GM21447 (cell line): ENCODE measurements around the gene UGT1A4.
"Not testable (repeated sequence)": the region's sequence is repeated elsewhere in the genome, so short reads cannot be mapped to it uniquely, and the experiment has no call there.

Experiments
- ATAC-seq: cut with Tn5 transposase; IDR thresholded peaks from one replicate; pipeline ENCODE4 v1.9.1; 2021; ENCODE audit not compliant: unreplicated experiment

The UGT1A4 gene

DNA sequence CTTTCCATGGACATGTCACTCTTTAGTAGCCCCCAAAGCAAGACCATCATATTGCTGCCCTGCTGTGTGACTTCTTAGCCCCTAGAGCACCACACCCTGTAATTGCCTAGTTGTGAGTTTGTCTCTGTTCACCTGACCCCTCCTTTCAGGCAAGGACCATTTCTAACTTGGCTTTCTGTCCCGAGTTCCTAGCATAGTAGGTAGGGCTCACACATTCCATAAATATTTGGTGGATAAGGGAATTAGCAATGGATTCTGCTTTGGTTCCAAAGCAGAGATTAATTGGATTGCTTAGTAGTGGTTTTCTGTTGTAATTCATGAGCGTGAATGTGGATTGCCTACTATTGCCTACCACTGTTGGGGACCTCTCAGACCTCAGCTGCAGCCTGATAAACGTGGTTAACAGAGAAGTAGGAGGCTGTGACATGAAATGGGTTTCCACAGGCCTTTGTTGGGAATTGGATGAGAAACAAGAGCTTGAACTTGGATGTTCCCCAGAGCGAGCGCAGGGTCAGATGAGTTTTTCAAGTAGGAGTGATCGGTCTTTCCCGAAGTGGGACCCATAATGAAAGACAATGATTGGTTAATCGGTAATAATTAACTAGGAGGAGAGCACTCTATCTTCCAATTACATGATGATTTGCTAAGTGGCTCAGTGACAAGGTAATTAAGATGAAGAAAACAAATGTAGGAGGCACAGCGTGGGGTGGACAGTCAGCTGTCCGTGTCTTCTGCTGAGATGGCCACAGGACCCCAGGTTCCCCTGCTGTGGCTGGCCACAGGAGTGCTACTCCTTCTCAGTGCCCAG lies 28.1 kb downstream of the UGT1A4 start:
- no peak for ATAC-seq

DNA sequence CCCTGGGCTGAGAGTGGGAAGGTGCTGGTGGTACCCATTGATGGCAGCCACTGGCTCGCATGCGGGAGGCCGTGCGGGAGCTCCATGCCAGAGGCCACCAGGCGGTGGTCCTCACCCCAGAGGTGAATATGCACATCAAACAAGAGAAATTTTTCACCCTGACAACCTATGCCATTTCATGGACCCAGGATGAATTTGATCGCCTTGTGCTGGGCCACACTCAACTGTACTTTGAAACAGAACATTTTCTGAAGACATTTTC lies 28.7 kb downstream of the UGT1A4 start:
- no peak for ATAC-seq

DNA sequence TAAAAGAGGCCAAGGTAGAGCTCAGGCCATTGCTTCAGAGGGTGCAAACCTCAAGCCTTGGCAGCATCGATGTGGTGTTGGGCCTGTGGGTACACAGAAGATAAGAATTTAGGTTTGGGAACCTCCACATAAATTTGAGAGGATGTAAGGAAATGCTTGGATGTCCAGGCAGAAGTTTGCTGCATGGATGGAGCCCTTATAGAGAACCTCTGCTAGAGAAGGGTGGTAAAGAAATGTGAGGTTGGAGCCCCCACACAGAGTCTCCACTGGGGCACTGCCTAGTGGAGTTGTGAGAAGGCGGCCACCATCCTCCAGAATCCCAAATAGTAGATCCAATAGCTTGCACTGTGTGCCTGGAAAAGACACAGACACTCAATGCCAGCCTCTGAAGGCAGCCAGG lies 32.2 kb downstream of the UGT1A4 start:
- not testable (repeated sequence) for ATAC-seq

DNA sequence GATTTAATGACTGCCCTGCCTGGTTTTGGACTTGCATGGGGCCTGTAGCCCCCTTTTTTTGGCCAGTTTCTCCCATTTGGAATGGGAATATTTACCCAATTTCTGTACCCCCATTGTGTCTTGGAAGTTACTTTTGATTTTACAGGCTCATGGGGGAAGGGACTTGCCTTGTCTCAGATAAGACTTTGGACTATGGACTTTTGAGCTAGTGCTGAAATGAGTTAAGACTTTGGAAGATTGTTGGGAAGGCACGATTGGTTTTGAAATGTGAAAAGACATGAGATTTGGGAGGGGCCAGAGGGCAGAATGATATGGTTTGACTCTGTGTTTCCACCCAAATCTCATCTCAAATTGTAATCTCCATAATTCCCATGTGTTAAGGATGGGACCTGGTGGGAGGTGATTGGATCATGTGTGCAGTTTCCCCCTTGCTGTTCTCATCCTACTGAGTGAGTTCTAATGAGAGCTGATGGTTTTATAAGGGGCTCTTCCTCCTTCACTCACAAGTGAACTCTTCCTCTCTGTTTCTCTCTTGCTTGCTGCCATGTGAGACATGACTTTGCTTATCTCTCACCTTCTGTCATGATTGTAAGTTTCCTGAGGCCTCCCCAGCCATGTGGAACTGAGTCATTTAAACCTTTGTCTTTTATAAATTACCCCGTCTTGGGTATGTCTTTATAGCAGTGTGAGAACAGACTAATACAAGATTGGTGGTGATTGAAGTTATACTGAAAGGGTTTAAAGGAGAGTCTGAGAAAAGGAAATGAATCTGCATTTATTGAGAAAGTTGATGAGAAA lies 32.9 kb downstream of the UGT1A4 start:
- not testable (repeated sequence) for ATAC-seq

DNA sequence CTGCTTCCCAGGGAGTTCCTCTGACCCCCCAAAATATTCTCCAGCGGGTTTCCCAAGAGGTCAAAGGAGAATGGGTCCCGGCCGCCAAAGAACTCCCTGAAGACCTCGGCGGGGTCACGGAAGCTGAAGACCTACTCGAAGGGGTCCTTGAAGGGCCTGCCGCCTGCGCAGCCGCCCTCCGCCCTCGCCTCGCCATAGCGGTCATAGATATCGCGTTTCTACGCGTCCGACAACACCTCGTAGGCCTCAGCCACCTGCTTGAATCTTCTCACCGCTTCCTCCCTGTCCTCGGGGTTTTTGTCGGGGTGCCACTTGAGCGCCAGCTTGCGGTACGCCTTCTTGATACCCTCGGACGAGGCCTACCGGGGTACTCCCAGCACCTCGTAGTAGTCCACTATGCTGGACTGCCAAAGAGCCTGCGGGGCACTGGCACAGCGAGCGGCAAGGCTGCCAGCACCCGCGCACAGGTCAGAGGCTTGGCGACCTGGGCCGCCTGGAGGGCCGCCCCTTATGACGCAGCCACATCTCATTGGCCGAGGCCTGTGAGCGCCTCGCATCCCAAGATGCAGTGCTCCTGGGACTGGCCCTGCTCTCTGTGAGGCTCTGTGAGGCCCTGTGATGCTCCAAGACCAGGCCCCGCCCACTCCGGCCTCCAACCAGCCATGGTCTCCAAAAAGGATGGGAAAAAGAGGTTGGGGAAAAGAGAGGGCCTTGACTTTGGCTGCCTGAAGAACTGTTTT lies 36.5 kb downstream of the UGT1A4 start:
- no peak for ATAC-seq

DNA sequence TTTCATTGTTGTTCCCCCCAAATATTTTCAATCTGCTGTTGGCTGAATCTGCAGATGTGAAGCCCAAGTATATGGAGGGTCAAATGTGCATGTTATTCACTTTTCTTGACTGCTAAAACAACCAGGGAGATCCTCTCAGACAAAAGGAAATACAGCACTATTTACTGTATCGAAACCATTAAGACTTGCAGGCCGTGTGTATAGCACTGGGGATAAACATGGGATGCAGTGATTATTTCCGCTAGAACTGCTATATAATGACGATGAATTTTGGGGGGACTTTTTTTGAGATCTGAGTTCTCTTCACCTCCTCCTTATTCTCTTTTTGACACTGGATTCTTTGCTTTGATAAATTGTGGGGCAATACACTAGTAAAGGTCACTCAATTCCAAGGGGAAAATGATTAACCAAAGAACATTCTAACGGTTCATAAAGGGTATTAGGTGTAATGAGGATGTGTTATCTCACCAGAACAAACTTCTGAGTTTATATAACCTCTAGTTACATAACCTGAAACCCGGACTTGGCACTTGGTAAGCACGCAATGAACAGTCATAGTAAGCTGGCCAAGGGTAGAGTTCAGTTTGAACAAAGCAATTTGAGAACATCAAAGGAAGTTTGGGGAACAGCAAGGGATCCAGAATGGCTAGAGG lies 38.0 kb downstream of the UGT1A4 start:
- ATAC-seq, result no peak

DNA sequence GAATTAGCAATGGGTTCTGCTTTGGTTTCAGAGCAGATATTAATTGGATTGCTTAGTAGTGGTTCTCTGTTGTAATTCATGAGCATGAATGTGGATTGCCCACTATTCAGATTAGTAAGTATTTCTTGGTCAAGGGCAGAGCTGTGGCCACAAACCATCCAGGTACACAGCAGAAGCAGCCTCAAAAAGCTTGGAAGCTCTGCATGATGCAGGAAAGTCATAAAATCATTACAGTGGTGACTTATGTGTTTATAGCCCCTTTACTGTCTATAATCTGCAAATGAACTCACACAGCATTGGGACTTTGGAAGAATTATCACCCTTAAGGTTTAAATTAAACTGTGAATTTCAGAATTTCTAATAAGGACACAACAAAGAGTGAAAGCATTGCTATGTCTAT lies 39.6 kb downstream of the UGT1A4 start:
- ATAC-seq, result no peak

DNA sequence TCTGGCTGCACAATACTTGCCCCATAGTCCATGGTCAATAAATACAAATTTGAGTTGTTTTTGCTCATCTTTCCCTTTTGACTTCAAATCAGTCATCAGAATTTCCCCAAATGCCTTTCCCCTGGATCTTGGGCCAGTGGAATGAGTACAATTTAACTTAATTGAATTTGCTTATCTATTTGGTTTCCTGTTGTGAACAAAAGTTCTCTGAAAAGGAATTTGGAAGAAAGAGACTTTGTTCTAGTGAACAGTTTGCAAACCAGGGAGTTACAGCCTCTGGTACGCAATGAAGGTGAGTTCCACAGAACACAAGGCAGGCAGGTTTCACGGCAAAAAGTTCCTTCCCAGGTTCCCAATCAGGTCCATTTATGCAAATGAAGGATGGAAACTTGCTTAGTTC lies 40.3 kb downstream of the UGT1A4 start:
- ATAC-seq, result no peak

DNA sequence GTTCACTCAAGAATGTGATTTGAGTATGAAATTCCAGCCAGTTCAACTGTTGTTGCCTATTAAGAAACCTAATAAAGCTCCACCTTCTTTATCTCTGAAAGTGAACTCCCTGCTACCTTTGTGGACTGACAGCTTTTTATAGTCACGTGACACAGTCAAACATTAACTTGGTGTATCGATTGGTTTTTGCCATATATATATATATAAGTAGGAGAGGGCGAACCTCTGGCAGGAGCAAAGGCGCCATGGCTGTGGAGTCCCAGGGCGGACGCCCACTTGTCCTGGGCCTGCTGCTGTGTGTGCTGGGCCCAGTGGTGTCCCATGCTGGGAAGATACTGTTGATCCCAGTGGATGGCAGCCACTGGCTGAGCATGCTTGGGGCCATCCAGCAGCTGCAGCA lies 41.5 kb downstream of the UGT1A4 start, which contains the start of gene UGT1A1:
UGT1A1 (plus strand) TSS at position 228 of the 400 bp plus-strand sequence; CDS start at position 246, 18 bp downstream.
- ATAC-seq, result no peak

DNA sequence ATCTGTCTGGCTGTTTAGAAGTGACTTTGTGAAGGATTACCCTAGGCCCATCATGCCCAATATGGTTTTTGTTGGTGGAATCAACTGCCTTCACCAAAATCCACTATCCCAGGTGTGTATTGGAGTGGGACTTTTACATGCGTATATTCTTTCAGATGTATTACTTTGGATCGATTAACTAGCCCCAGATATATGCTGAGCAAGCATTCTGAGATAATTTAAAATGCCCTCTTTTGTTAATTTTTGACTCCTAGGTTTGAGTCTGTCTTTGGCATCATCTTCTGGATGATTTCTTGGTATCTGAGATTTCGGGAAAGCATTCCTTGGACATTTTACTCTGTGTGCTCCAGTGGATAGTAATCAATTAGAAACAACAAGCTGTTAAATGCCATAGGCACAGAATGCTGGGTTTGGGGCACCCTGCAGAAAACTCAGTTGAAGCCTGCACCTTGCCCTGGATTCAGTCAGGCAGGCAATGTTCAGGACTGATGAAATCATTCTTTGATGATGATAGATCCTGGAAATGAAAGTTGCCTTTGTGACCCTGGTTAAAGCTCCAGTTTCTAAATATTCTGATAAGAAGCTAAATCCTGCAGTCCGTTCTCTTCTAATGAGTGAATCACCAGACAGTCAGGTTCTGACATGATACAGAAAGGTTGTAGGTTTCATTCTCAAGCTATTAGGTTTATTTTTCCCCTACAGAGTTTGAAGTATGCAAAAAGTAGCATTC lies 42.7 kb downstream of the UGT1A4 start:
- no peak for ATAC-seq

DNA sequence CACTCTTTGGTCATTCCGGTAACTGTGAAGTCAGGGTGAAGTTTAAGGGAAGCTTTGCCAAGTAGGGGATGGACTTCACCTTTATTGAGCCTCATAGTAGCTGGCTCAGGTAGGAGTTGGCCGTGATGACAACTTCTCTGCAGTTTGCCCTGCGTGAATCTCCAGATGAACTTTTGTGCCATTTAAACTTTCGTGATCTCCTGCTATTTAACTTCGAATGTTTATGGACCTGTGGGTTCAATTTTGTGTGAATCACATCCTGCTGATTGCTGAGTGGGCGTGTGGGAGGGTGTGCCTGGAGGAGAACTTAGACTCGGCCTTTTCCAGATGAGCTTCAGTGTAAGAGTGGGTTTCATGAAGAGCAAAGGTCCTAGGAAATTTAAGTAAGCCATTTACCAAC lies 45.7 kb downstream of the UGT1A4 start:
- no peak for ATAC-seq

DNA sequence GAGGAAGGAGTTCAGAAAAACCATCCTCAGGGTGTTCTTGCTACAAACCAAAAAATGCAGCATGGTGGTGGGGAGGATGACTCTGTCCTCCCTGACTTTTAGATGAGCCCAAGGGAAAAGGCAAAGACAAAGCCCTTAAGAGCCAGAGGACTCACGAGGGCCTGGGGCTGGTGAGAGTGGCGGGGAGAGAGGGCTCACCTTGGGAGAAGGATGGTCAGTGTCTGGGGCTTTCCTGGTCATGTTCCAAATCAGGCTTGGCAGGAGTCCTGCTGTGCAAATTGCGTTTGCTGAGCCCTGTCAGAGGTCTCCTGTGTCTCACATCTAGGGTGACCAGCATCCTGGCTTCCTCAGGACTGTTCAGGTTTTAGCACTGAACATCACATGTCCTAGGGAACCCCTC lies 46.2 kb downstream of the UGT1A4 start:
- ATAC-seq, result no peak

DNA sequence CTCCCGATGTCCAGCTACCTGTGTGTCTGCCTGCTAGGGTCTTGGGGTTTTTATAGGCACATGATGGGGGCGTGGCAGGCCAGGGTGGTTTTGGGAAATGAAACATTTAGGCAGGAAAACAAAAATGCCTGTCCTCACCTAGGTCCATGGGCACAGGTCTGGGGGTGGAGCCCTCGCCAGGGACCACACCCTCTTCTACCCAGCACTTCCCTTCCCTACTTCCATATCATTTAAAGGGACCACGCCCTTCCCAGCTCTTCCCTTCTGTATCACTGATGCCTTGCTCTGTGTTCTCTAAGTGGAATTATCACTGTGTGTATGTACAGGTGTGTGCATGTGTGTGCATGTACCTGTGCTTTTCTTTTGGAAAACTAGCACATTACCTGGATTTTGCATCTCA lies 47.9 kb downstream of the UGT1A4 start:
- no peak for ATAC-seq

DNA sequence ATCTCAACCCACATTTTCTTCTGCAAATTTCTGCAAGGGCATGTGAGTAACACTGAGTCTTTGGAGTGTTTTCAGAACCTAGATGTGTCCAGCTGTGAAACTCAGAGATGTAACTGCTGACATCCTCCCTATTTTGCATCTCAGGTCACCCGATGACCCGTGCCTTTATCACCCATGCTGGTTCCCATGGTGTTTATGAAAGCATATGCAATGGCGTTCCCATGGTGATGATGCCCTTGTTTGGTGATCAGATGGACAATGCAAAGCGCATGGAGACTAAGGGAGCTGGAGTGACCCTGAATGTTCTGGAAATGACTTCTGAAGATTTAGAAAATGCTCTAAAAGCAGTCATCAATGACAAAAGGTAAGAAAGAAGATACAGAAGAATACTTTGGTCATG lies 49.5 kb downstream of the UGT1A4 start:
- ATAC-seq, result no peak

DNA sequence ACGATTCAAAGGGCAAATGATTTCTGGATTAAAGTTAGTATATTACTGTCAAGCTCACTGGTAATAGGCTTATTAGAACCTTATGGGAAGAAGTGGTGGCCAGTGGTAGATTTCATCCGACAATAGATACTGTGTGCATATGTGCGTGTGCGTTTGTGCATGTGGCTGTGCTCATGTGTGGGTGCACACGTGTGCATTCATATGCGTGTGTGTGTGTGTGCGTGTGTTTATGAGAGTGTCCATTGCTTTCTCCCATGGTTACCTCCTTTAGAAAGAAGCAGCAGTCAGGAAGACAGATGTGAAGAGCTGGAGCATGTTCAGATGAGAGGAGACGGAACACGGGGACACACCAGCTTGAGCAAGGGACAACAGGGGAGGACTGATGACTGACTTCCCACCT lies 50.7 kb downstream of the UGT1A4 start:
- no peak for ATAC-seq

DNA sequence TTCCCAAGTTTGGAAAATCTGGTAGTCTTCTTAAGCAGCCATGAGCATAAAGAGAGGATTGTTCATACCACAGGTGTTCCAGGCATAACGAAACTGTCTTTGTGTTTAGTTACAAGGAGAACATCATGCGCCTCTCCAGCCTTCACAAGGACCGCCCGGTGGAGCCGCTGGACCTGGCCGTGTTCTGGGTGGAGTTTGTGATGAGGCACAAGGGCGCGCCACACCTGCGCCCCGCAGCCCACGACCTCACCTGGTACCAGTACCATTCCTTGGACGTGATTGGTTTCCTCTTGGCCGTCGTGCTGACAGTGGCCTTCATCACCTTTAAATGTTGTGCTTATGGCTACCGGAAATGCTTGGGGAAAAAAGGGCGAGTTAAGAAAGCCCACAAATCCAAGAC lies 53.6 kb downstream of the UGT1A4 start:
- ATAC-seq, result no peak

DNA sequence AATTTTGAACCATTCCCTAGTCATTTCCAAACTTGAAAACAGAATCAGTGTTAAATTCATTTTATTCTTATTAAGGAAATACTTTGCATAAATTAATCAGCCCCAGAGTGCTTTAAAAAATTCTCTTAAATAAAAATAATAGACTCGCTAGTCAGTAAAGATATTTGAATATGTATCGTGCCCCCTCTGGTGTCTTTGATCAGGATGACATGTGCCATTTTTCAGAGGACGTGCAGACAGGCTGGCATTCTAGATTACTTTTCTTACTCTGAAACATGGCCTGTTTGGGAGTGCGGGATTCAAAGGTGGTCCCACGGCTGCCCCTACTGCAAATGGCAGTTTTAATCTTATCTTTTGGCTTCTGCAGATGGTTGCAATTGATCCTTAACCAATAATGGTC lies 54.0 kb downstream of the UGT1A4 start:
- no peak for ATAC-seq

DNA sequence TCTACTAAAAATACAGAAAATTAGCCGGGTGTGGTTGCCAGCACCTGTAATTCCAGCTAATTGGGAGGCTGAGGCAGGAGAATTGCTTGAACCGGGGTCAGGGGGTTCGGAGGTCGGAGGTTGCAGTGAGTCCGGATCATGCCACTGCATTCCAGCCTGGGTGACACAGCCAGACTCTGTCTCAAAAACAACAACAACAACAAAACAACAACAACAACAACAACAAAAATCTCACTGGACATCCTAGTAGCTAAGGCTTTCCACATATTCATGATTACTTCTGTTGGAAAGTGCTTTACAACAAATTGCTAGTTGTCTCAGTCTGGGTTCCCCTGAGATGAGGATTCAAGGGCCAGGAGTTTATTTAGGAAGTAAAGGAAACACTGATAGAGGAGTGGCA lies 55.3 kb downstream of the UGT1A4 start:
- ATAC-seq, result no peak

DNA sequence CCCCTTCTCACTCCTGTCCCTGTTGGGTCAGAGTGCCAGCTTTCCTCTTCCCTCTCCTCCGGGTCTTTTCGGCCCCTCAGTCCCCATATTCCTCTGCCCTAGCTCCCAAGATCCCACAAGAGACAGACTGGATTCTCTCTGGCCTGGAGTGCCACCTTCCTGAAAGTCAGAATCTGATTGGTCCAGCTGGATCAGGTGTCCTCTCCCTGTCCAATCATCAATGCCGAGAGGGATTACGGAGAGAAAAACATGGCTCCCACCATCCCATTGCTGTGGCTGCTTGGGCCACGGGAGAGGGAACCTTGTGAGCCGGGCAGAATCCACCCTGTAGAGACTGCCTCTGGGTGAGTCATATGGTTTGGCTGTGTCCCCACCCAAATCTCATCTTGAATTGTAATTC lies 56.9 kb downstream of the UGT1A4 start:
- no peak for ATAC-seq

DNA sequence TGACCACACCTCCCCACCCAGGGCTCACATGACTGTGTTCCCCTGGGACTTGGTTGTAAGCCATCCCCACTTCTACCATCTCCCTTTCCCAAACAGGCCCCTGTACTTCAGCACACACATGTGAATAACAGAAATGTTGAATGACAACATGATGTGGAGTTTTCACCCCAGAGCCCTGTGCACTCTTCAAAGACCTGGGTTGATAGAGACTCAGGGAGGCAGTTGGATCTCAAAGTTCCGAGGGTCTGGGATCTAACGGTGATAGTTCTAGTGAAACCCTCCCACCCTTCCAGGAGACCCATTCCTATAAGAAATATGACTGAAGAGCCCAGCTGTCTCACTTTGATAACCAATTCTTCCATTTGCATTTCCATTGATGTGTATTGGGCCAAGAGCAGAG lies 59.5 kb downstream of the UGT1A4 start, which contains the start of gene MROH2A:
MROH2A (plus strand) TSS at position 301 of the 400 bp plus-strand sequence. CDS start 1,029 bp downstream, outside the sequence.
- no peak for ATAC-seq

DNA sequence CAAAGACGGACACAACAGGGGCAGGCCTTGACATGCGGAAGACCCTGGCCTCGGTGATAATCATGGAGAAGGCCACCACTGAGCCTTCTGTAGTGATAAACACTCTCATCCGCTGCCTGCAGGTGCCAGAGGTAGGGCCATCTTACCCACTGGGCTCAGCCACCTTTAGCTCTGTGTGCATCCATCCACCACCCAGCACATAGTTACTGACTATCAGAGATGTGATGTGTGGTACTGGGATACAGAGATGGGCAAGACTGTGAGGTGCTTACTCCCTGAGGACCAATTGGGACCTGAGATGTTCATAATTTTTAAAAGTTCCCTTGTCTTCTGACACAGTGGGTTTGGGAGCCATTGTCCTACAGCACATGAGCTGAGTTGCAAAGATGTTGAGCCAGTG lies 61.2 kb downstream of the UGT1A4 start:
- no peak for ATAC-seq
